HEK293T (cell line): ENCODE measurements around the gene CLMP.

Experiments
- CTCF ChIA-PET: fragments of 350-600 bp; formaldehyde crosslinking; extraction: SDS; loops from one replicate; lab custom pipeline; 2021; ENCODE audit warnings: antibody characterized with exemption, inconsistent platforms; lab: Yijun Ruan, JAX
- POLR2A ChIA-PET: fragments of 350-600 bp; formaldehyde crosslinking; extraction: SDS; loops from one replicate; lab custom pipeline; 2020; ENCODE audit warnings: antibody characterized with exemption, inconsistent platforms; lab: Yijun Ruan, JAX
- DNase-seq: peaks from one replicate; pipeline ENCODE4 v3.0.0; 2012; ENCODE audit warnings: mixed read lengths; ENCODE audit errors: extremely low spot score
- ARNT ChIP-seq: fragments of 450-650 bp; IDR thresholded peaks from 2 replicates; pipeline ENCODE4 v1.6.1; 2017; ENCODE audit warnings: mild to moderate bottlenecking
- BHLHE40 ChIP-seq: fragments of 450-650 bp; IDR thresholded peaks from 2 replicates; pipeline ENCODE4 v1.6.1; 2016; ENCODE audit warnings: mild to moderate bottlenecking, moderate library complexity, borderline replicate concordance
- CTBP1 ChIP-seq: fragments of 450-650 bp; IDR thresholded peaks from 2 replicates; pipeline ENCODE4 v1.6.1; 2016; ENCODE audit warnings: borderline replicate concordance
- ELF4 ChIP-seq: fragments of 450-650 bp; IDR thresholded peaks from 2 replicates; pipeline ENCODE4 v1.6.1; 2017; ENCODE audit warnings: antibody characterized with exemption
- FOXA1 ChIP-seq: fragments of 450-650 bp; IDR thresholded peaks from 2 replicates; pipeline ENCODE4 v1.6.1; 2016; ENCODE audit warnings: mild to moderate bottlenecking
- FOXK2 ChIP-seq: fragments of 450-650 bp; IDR thresholded peaks from 2 replicates; pipeline ENCODE4 v1.6.1; 2016; ENCODE audit warnings: mild to moderate bottlenecking
- FOXM1 ChIP-seq: fragments of 450-650 bp; IDR thresholded peaks from 2 replicates; pipeline ENCODE4 v1.6.1; 2017; ENCODE audit warnings: mild to moderate bottlenecking, borderline replicate concordance
- HDGF ChIP-seq: fragments of 450-650 bp; IDR thresholded peaks from 2 replicates; pipeline ENCODE4 v1.6.1; 2017; ENCODE audit warnings: antibody characterized with exemption, borderline replicate concordance
- L3MBTL2 ChIP-seq: fragments of 450-650 bp; conservative IDR thresholded peaks from 2 replicates; pipeline ENCODE4 v1.6.1; 2016; ENCODE audit warnings: mild to moderate bottlenecking
- LEF1 ChIP-seq: fragments of 450-650 bp; IDR thresholded peaks from 2 replicates; pipeline ENCODE4 v1.6.1; 2017; ENCODE audit warnings: mild to moderate bottlenecking, borderline replicate concordance
- NFRKB ChIP-seq: fragments of 450-650 bp; IDR thresholded peaks from 2 replicates; pipeline ENCODE4 v1.6.1; 2016; ENCODE audit warnings: mild to moderate bottlenecking, moderate library complexity
- SP1 ChIP-seq: fragments of 450-650 bp; IDR thresholded peaks from 2 replicates; pipeline ENCODE4 v1.6.1; 2017
- SUZ12 ChIP-seq: fragments of 450-650 bp; IDR thresholded peaks from 2 replicates; pipeline ENCODE4 v1.6.1; 2016; ENCODE audit warnings: mild to moderate bottlenecking
- TARDBP ChIP-seq: fragments of 450-650 bp; IDR thresholded peaks from 2 replicates; pipeline ENCODE4 v1.6.1; 2016
- ZNF384 ChIP-seq: fragments of 450-650 bp; IDR thresholded peaks from 2 replicates; pipeline ENCODE4 v1.6.1; 2016
- TF ChIP-seq, protein P1 (sequence below): fragments of 450-650 bp; IDR thresholded peaks from 2 replicates; pipeline ENCODE4 v1.6.1; 2016

The CLMP gene

DNA sequence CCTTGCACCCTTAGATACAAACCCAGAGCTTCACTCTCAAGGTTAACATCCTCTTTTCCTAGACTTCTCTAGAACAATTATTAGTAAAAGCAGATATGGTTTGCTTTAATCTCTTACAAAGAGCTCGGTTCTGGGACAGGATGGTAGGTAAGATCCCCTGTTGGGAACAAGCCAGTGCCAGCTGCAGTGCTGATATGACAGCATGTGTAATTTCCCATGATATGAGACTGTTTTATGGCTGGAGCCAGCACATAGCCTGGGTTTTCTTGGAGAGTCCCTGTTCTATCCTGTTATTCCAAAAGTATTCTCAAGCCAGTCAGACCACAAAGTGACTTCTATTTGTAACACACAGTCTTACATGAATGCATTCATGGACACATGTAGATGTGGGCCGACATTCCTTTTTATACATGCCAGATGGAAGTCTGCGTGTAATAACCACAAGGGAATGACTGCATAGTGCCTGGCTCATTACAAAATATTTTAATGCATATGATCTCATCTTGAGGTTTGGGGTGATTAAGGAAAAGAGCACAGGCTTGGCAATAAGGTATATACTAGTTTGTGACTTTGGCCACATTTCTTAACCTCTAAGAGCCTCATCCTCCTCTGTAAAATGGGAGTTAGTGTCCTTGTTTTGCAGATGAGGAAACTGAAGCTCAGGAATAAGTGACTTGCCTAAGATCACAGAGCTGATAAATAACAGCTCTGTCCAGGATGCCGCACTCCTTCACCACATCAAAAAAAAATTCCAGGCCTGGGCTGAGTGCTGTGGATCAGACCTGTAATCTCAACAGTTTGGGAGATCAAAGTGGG is 21.8 kb downstream of the CLMP start:
- no peak for DNase-seq
- CTCF ChIA-PET = interaction anchor here (0.7 to 1.2 kb wide), 3 partner anchors 9 to 61 kb away, joined by 3 read pairs; no protein-coding TSS in a partner anchor
- POLR2A ChIA-PET = no interaction called here
- no peak for TF ChIP-seq ARNT
- TF ChIP-seq NFRKB = no peak
- no peak for TF ChIP-seq SUZ12
- no peak for TF ChIP-seq CTBP1
- no peak for TF ChIP-seq LEF1
- TF ChIP-seq L3MBTL2 = no peak
- no peak for TF ChIP-seq ZNF384
- no peak for TF ChIP-seq TARDBP
- TF ChIP-seq, protein P1, sequence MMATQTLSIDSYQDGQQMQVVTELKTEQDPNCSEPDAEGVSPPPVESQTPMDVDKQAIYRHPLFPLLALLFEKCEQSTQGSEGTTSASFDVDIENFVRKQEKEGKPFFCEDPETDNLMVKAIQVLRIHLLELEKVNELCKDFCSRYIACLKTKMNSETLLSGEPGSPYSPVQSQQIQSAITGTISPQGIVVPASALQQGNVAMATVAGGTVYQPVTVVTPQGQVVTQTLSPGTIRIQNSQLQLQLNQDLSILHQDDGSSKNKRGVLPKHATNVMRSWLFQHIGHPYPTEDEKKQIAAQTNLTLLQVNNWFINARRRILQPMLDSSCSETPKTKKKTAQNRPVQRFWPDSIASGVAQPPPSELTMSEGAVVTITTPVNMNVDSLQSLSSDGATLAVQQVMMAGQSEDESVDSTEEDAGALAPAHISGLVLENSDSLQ = no peak
- TF ChIP-seq SP1 = no peak
- TF ChIP-seq FOXM1 = no peak
- TF ChIP-seq HDGF = no peak
- TF ChIP-seq BHLHE40 = no peak
- no peak for TF ChIP-seq FOXK2
- TF ChIP-seq ELF4 = no peak

DNA sequence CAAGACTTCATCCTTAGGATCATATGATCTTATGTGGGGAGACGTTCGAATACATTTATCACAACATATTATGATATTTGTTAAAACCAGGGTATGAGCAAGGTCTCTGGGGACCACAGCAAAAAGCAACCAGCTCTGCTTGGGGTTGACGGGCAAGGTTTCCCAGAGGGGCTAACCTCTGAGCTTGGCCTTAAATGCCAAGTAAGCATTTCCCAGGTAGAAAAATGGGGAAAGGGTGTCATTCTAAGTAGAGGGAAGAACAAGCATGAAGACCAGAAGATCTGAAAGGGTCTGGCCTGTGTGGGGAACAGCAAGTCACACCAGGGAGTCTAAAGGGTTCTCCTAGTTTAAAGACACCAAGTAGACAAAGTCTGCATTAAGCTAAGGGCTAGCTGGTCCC is 24.1 kb downstream of the CLMP start:
- TF ChIP-seq TARDBP (no peak), HDGF (no peak), SUZ12 (no peak), BHLHE40 (no peak), LEF1 (no peak), SP1 (no peak), ARNT (no peak), CTBP1 (no peak), ZNF384 (no peak), FOXA1 (no peak), L3MBTL2 (no peak), FOXK2 (no peak)
- TF ChIP-seq, protein P1 = no peak
- ChIA-PET CTCF (no interaction called here), POLR2A (no interaction called here)
- DNase-seq = no peak

DNA sequence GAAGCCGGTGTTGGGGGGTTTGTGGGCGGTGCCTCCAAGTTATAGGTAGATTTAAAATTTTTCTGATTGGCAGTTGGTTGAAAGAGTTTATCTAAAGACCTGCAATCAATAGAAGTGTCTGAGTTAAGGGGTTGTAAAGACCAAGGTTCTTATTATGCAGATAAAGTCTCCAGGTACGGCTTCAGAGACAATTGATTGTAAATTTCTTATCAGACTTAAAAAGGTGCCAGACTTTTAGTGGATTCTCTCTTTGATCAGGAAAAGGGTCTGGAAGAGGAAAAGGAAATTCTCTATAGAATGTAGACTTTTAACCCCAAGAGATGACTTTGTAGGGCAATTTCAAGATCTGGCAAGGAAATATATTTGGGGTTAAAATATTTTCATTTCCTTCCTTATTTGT is 25.2 kb downstream of the CLMP start:
- no peak for TF ChIP-seq LEF1
- TF ChIP-seq ELF4 = no peak
- no peak for TF ChIP-seq CTBP1
- TF ChIP-seq SP1 = no peak
- no peak for TF ChIP-seq BHLHE40
- no peak for TF ChIP-seq SUZ12
- TF ChIP-seq TARDBP = no peak
- no peak for TF ChIP-seq HDGF
- no peak for TF ChIP-seq L3MBTL2
- TF ChIP-seq ZNF384 = no peak
- TF ChIP-seq, protein P1 = no peak
- TF ChIP-seq FOXM1 = no peak
- no peak for TF ChIP-seq NFRKB
- TF ChIP-seq FOXK2 = no peak
- no peak for TF ChIP-seq ARNT
- TF ChIP-seq FOXA1 = no peak
- CTCF ChIA-PET = no interaction called here
- POLR2A ChIA-PET = no interaction called here
- DNase-seq = no peak

DNA sequence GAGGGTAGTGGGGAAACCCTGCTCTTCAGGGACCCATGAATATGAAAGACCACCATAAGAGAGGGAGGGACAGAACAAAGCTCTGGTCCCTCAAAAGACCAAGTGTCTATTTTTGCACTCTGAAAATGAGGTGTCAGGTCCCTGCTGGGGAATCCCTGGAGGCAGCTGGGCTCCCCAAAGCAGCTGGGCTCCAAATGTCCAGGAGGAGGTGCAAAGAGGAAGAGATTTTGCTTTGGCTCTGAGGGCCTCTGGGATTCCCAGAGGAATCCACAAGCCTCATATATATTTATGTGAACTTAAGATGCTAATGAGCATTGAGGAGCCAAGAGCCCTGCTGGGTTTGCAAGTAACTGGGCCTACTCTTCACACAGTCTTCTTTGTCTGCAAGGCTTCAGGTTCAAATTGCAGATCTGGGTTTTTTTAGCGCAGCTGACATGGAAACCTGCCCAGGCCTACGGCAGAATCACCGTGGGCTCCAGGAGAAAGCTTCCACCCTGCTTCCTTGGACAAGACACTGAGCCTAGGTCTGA is 26.0 kb downstream of the CLMP start:
- TF ChIP-seq, protein P1 = no peak
- TF ChIP-seq FOXM1 (no peak), ELF4 (no peak), L3MBTL2 (no peak), CTBP1 (no peak), FOXK2 (no peak), BHLHE40 (no peak), TARDBP (no peak), ZNF384 (no peak), NFRKB (no peak), LEF1 (no peak), FOXA1 (no peak), ARNT (no peak), SP1 (no peak)
- CTCF ChIA-PET = no interaction called here
- POLR2A ChIA-PET = no interaction called here
- DNase-seq = no peak

DNA sequence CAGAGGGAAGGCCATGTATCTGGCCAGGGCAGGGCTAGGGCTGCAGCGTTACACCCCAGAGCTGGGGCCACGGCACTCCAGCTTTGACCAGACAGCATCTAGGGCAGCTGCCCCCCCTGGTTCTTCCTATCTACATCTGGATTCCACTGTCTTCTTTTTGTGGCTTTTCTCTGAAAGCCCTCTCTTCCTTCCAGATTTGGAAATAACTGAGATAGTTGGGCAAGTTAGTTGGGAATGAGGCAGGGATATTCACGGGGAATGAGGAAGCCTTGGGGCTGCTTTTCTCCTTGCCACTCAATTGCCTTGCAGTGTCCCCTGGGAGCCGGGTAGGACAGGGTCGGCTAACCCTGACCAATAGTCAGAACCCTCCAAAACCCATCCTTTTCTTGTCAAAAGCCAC is 26.8 kb downstream of the CLMP start:
- TF ChIP-seq TARDBP (no peak), LEF1 (no peak), FOXK2 (no peak), FOXM1 (no peak)
- TF ChIP-seq, protein P1 = no peak
- DNase-seq = no peak
- ChIA-PET POLR2A (no interaction called here), CTCF (interaction anchor here (1.8 to 2.4 kb wide), 3 partner anchors 58 to 93 kb away, joined by 6 to 7 read pairs (median 6); no protein-coding TSS in a partner anchor)
